Measurements from ENCODE around the gene NAGPA. TPM values are rescaled to one million over a fixed set of nuclear protein-coding genes. Genes with fewer than 3 reads are reported as not detected.
A peak's percentile ranks its signal among the peaks of the same experiment; 100 is the strongest.

Gene NAGPA
- total and polyA plus RNA-seq, 2 of the 13 experiments (the other 11 are each of a cell fraction or from before 2014, with no cell fraction given), result 27.1 to 60.3 TPM

DNA sequence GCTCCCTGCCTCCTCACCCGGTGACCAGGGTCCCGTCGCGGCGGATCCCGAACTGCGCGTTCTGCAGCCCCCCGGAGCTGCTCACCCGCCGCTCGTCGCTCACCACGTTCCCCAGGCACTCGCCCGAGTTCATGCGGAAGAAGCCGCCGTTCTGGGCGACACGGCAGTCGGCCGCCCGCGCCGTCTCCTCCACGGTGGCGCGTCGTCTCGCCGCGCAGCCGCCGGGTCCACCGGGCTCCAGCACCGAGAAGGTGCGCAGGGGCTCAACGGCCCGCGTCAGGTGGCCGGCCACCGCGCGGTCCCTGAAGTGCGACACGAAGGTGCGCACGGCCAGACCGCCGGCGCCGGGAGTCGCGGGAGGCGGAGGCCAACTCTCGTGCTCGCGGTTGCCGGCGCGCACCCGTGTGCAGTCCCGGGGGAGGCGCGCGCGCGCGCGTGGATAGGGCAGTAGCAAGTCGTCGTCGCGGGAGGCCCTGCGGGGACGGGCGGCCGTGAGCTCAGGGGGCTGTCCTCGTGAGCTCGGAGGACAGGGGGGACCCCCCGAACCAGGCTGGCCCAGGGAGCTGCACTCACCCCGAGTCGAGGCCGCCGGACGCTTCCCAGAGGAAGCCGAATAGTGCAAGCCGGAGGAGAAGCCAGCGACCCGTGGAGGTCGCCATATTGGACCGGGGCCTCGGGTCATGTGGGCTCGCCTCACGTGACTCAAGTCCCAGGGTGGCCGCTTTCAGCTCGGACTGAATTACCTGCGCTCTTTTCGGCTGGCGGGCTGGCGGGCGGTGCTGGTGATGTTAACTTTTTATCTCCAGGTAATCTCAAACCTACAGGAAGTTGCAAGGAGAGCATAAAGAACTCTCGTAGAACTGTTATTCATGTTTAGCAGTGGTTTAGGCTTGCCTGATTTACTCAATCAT lies at the start of gene NAGPA (continued):
- TF ChIP-seq, protein P1, sequence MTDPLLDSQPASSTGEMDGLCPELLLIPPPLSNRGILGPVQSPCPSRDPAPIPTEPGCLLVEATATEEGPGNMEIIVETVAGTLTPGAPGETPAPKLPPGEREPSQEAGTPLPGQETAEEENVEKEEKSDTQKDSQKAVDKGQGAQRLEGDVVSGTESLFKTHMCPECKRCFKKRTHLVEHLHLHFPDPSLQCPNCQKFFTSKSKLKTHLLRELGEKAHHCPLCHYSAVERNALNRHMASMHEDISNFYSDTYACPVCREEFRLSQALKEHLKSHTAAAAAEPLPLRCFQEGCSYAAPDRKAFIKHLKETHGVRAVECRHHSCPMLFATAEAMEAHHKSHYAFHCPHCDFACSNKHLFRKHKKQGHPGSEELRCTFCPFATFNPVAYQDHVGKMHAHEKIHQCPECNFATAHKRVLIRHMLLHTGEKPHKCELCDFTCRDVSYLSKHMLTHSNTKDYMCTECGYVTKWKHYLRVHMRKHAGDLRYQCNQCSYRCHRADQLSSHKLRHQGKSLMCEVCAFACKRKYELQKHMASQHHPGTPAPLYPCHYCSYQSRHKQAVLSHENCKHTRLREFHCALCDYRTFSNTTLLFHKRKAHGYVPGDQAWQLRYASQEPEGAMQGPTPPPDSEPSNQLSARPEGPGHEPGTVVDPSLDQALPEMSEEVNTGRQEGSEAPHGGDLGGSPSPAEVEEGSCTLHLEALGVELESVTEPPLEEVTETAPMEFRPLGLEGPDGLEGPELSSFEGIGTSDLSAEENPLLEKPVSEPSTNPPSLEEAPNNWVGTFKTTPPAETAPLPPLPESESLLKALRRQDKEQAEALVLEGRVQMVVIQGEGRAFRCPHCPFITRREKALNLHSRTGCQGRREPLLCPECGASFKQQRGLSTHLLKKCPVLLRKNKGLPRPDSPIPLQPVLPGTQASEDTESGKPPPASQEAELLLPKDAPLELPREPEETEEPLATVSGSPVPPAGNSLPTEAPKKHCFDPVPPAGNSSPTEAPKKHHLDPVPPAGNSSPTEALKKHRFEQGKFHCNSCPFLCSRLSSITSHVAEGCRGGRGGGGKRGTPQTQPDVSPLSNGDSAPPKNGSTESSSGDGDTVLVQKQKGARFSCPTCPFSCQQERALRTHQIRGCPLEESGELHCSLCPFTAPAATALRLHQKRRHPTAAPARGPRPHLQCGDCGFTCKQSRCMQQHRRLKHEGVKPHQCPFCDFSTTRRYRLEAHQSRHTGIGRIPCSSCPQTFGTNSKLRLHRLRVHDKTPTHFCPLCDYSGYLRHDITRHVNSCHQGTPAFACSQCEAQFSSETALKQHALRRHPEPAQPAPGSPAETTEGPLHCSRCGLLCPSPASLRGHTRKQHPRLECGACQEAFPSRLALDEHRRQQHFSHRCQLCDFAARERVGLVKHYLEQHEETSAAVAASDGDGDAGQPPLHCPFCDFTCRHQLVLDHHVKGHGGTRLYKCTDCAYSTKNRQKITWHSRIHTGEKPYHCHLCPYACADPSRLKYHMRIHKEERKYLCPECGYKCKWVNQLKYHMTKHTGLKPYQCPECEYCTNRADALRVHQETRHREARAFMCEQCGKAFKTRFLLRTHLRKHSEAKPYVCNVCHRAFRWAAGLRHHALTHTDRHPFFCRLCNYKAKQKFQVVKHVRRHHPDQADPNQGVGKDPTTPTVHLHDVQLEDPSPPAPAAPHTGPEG (CRISPR knock-in tag; IDR thresholded peaks at IDR 0.05), result peak; percentile 94
- TF ChIP-seq ZNF841 (CRISPR knock-in tag; IDR thresholded peaks at IDR 0.05; ENCODE audit: borderline replicate concordance) (peak; percentile 92), ZNF720 (CRISPR knock-in tag; IDR thresholded peaks at IDR 0.05) (peak; percentile 78; the same call in 1 of the 2 replicates), EEA1 (CRISPR knock-in tag; IDR thresholded peaks at IDR 0.05; ENCODE audit: borderline replicate concordance) (no peak; the same call in 1 of the 2 replicates), ATM (IDR thresholded peaks at IDR 0.05; ENCODE audit: borderline replicate concordance) (no peak), ZNF350 (CRISPR knock-in tag; IDR thresholded peaks at IDR 0.05; ENCODE audit: borderline replicate concordance, low read depth) (peak; percentile 94), ZNF530 (CRISPR knock-in tag; IDR thresholded peaks at IDR 0.05; ENCODE audit: low read depth) (no peak; the same call in 1 of the 2 replicates), ZNF577 (CRISPR knock-in tag; IDR thresholded peaks at IDR 0.05; ENCODE audit: borderline replicate concordance, low read depth) (no peak), NR2C2 (CRISPR knock-in tag; IDR thresholded peaks at IDR 0.05; ENCODE audit: borderline replicate concordance) (peak; percentile 85)
- TF ChIP-seq, protein P2, sequence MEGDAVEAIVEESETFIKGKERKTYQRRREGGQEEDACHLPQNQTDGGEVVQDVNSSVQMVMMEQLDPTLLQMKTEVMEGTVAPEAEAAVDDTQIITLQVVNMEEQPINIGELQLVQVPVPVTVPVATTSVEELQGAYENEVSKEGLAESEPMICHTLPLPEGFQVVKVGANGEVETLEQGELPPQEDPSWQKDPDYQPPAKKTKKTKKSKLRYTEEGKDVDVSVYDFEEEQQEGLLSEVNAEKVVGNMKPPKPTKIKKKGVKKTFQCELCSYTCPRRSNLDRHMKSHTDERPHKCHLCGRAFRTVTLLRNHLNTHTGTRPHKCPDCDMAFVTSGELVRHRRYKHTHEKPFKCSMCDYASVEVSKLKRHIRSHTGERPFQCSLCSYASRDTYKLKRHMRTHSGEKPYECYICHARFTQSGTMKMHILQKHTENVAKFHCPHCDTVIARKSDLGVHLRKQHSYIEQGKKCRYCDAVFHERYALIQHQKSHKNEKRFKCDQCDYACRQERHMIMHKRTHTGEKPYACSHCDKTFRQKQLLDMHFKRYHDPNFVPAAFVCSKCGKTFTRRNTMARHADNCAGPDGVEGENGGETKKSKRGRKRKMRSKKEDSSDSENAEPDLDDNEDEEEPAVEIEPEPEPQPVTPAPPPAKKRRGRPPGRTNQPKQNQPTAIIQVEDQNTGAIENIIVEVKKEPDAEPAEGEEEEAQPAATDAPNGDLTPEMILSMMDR (CRISPR knock-in tag; IDR thresholded peaks at IDR 0.05), result no peak
- TF ChIP-seq, protein P3, sequence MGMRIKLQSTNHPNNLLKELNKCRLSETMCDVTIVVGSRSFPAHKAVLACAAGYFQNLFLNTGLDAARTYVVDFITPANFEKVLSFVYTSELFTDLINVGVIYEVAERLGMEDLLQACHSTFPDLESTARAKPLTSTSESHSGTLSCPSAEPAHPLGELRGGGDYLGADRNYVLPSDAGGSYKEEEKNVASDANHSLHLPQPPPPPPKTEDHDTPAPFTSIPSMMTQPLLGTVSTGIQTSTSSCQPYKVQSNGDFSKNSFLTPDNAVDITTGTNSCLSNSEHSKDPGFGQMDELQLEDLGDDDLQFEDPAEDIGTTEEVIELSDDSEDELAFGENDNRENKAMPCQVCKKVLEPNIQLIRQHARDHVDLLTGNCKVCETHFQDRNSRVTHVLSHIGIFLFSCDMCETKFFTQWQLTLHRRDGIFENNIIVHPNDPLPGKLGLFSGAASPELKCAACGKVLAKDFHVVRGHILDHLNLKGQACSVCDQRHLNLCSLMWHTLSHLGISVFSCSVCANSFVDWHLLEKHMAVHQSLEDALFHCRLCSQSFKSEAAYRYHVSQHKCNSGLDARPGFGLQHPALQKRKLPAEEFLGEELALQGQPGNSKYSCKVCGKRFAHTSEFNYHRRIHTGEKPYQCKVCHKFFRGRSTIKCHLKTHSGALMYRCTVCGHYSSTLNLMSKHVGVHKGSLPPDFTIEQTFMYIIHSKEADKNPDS (CRISPR knock-in tag; IDR thresholded peaks at IDR 0.05), result peak; percentile 91
- TF ChIP-seq, protein P4, sequence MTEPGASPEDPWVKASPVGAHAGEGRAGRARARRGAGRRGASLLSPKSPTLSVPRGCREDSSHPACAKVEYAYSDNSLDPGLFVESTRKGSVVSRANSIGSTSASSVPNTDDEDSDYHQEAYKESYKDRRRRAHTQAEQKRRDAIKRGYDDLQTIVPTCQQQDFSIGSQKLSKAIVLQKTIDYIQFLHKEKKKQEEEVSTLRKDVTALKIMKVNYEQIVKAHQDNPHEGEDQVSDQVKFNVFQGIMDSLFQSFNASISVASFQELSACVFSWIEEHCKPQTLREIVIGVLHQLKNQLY (CRISPR knock-in tag; IDR thresholded peaks at IDR 0.05), result peak; percentile 55; the same call in 1 of the 2 replicates
- TF ChIP-seq, protein P5, sequence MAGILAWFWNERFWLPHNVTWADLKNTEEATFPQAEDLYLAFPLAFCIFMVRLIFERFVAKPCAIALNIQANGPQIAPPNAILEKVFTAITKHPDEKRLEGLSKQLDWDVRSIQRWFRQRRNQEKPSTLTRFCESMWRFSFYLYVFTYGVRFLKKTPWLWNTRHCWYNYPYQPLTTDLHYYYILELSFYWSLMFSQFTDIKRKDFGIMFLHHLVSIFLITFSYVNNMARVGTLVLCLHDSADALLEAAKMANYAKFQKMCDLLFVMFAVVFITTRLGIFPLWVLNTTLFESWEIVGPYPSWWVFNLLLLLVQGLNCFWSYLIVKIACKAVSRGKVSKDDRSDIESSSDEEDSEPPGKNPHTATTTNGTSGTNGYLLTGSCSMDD (CRISPR knock-in tag; IDR thresholded peaks at IDR 0.05), result no peak; the same call in none of the 2 replicates
- TF ChIP-seq, protein P6, sequence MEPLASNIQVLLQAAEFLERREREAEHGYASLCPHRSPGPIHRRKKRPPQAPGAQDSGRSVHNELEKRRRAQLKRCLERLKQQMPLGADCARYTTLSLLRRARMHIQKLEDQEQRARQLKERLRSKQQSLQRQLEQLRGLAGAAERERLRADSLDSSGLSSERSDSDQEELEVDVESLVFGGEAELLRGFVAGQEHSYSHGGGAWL (CRISPR knock-in tag; IDR thresholded peaks at IDR 0.05), result peak; percentile 98

All from HepG2 (cell line).